Stimulated activated CD4-positive, alpha-beta T cell treated with anti-CD3 and anti-CD28 coated beads, Interleukin-2, amount 100 ng/mL, for 48 hours (primary cell): ENCODE measurements around the gene CD177.
"Not testable (repeated sequence)": the region's sequence is repeated elsewhere in the genome, so short reads cannot be mapped to it uniquely, and the experiment has no call there.

Source experiments
- DNase-seq, 2 donors: peaks; one replicate each; pipeline ENCODE4 v3.0.0-alpha.2; 2020

CD177 gene

DNA sequence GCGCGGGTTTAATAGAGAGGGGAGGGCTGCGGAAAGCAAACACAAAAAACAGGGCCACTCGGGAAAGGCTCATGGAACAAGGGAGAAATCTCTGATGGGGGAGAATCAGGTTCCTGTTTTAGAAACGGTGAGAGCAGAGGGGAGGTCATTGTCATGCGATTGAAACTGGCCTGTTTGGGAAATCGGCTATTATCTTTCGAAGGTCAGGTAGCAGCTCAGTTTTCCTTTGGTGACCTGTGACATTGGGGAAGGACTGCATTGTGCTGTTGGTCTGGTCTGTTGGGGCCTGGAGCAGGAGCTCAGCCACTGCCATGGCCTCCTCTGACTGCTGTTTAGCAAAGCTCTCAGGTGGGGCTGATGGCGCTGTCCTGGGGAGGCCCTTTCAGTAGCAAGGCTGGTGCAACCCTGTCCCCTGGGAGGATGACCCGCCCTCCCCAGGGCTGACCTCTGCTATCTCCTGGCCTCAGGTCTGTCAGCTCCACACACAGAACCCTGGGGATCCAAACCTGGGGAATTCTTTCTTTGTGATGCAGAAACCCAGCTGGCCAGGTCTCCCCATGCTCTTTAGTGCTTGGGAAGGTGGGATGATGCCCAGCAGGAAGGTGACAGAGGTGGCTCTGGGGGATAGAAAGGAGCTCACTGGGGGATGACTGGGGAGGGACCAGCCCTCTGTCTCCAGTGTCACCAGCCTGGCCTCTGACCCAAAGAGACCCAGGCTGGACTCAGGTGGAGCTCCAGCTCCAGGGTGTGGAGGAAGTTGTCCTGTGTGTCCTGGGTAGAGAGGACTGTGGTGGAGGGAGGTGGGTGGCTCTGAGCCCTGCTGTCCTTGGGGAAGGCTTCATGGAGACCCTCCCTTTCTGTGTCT is 21.2 kb upstream of the CD177 start:
- no peak for DNase-seq

- not testable (repeated sequence) for DNase-seq
Observed at GRCh38 chr19:43336508-43336907, 17.0 kb upstream of the CD177 start.

GRCh38 chr19:43337737-43338136 is 15.7 kb upstream of the CD177 start:
- no peak for DNase-seq

GRCh38 chr19:43338530-43338929 is 15.0 kb upstream of the CD177 start:
- no peak for DNase-seq

- DNase-seq = not testable (repeated sequence)
Observed at GRCh38 chr19:43339243-43339930, 14.1 kb upstream of the CD177 start.

DNA sequence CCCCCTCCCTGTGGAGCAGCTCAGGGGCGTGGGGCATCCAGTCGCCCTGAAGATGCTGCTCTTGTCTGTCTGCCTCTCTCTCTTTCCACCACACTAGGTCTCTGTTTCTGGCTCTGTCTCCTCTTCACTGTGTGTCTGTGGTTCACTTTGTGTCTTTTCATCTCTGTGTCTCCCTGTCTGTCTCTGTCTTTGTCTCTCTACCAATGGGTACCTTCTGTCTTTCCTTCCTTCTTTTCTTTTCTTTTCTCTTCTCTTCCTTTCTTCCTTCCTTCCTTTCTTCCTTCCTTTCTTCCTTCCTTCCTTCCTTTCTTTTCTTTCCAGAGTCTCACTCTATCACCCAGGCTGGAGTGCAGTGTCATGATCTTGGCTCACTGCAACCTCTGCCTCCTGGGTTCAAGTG is 13.4 kb upstream of the CD177 start:
- DNase-seq = not testable (repeated sequence)

DNA sequence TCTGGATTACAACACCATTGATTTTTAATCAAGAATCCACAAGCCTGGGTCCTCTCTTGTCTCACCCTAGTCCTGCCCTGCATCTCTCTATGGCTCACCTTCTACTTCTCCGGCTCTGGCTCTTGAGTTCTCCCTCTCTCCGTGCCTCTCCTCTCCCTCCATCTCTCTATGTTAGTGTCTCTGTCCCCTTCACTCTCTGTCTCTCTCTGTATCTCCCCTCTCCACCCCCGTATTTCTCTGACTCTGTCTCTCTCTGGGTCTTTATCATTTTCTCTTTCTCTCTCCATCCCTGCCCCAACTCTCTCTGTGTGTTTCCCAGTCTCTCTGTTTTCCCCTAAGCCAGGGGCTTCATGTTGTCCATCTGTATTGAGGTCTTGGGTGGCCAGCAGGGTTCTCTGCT is 12.4 kb upstream of the CD177 start:
- not testable (repeated sequence) for DNase-seq

- not testable (repeated sequence) for DNase-seq
Observed at GRCh38 chr19:43342104-43342503, 11.4 kb upstream of the CD177 start.

- DNase-seq = not testable (repeated sequence)
Observed at GRCh38 chr19:43344347-43344925, 9.1 kb upstream of the CD177 start.

DNA sequence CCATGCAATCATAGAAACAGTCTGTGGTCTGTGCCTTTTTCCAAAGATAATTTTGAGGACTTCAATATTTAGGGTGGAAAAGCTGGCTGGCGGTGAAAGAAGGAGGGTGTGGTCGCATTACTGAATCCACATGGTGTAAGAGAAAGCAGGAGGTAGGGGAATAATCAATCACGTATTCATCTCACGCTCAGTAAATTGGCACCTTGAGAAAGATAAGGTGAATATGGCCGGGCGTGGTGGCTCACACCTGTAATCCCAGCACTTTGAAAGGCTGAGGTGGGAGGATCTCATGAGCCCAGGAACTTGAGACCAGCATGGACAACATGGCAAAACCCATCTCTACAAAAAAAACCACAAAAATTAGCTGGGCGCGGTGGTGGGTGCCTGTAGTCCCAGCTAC is 3.7 kb upstream of the CD177 start:
- DNase-seq = not testable (repeated sequence)

DNA sequence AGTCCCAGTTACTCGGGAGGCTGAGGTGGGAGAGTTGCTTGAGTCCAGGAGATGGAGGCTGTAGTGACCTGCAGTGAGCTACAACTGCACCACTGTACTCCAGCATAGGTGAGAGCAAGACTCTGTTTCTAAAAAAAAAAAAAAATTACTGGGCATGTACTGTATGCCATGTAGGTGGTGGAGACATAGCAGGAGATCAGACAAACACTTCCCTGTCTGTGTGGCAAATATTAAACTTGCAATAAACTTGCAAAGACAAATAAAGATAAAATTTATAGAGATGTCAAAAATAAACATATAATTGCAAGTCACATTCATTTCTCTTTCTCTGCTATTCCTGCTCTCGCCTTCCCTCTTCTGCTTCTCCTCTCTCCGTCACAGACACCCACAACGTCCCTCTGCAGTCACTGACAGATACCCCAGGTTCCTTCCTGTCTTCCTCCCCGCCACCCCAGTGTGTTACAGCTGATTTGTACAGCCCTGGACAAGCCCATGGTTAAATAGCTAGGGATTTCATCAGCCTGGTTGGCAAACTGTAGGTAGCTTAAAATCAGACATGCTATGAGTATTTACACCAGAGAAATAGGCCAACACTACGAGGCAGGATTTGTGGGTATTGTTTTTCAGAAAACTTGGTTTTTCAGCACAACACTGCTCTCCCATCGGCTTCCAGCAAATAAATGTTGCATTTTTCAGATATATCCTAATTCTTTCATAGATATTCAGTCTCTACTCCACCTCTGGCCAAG is 1.3 kb upstream of the CD177 start:
- no peak for DNase-seq

DNA sequence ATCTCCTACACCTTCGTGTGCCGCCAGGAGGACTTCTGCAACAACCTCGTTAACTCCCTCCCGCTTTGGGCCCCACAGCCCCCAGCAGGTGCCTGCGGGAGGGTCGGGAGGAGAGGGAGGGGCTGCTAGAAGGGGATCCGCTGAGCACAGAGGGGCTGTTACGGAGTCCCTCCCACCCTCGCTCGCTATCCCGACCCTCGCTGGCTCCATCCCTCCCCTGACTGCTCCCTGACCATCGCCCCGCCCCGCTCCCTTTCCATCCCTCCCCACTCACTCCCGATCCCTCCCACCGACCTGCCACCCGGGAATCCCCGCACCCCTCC is 780 bp downstream of the CD177 start:
- DNase-seq = no peak

DNA sequence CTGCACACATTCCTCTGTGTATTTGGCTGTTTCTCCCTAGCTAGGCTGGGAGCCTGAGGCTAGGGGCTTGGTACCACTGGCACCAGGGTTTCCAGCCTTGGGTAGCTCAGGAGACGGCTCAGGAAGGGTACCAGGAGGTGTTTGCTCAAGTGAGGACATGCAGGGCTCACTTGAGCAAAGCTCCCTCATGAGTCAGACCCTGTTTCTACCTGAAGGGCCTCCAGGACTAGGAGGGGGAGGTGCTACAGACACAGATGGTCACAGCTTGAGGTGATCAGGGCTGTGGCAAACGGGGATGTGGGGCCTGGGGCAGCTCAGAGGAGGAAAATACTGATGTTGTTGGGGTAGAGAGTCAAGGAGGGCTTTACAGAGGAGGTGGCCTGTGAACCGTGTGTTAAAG is 3.3 kb downstream of the CD177 start:
- not testable (repeated sequence) for DNase-seq

DNA sequence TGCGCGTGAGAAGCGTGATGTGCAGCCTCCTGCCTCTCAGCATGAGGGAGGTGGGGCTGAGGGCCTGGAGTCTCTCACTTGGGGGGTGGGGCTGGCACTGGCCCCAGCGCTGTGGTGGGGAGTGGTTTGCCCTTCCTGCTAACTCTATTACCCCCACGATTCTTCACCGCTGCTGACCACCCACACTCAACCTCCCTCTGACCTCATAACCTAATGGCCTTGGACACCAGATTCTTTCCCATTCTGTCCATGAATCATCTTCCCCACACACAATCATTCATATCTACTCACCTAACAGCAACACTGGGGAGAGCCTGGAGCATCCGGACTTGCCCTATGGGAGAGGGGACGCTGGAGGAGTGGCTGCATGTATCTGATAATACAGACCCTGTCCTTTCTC is 8.7 kb downstream of the CD177 start:
- DNase-seq = no peak

DNA sequence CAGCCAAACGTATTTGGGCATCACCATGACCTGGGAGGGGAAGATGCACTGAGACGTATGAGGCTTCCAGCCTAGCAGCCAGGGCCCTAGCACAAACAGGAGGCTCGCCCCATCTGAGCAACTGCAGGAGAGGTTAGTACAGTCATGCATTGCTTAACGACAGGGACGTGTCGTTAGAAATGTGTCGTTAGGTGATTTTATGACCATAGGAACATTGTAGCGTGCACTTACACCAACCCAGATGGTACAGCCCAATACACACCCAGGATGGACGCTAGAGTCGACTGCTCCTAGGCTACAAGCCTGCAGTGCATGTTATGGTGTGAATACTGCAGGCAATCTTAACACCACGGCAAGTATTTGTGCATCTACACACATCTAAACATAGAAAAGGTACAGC is 9.3 kb downstream of the CD177 start:
- DNase-seq = no peak

DNA sequence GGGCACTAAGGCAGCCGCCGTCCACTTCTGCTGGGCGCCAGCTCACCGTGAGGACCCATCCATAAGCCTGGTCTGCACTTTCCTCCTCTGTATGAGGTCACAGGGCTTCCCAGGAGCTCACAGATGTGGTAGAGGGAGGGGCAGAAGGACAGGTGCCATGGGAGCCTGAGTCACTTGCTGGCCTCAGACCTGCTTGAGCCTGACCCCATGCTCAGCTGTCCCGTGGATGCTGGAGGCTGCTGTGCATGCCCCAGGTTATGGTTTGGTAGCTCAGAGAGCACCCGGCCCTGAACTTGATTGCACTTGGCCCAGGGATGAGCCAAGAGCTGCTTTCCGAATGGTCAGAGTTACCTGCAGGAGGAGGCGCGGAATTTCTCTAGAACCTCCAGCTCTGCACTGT is 12.2 kb downstream of the CD177 start:
- not testable (repeated sequence) for DNase-seq

DNA sequence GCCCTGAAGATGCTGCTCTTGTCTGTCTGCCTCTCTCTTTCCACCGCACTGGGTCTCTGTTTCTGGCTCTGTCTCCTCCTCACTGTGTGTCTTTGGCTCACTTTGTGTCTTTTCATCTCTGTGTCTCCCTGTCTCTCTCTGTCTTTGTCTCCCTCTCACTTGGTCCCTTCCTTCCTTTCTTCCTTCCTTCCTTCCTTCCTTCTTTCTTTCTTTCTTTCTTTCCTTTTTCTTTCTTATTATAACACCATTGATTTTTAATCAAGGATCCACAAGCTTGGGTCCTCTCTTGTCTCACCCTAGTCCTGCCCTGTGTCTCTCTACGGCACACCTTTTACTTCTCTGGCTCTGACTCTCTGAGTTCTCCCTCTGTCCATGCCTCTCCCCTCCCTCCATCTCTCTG is 14.3 kb downstream of the CD177 start:
- no peak for DNase-seq

DNA sequence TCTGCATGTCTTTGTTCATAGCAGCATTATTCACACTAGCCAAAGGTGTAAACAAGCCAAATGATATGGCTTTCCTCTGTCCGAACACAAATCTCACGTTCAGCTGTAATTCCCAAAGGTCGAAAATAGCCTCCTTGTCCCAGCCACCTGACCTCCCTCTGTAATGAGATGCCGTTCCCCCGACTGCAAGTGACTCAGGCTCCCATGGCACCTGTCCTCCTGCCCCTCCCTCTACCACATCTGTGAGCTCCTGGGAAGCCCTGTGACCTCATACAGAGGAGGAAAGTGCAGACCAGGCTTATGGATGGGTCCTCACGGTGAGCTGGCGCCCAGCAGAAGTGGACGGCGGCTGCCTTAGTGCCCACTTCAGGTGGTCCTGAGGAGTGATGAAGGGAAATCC is 15.4 kb downstream of the CD177 start:
- not testable (repeated sequence) for DNase-seq

GRCh38 chr19:43371909-43372308 is 18.4 kb downstream of the CD177 start:
- no peak for DNase-seq

- no peak for DNase-seq
Observed at GRCh38 chr19:43372462-43372861, 19.0 kb downstream of the CD177 start.

GRCh38 chr19:43377624-43378023 is 24.1 kb downstream of the CD177 start:
- DNase-seq = not testable (repeated sequence)

- DNase-seq = no peak
Observed at GRCh38 chr19:43380008-43380407, 26.5 kb downstream of the CD177 start.

DNA sequence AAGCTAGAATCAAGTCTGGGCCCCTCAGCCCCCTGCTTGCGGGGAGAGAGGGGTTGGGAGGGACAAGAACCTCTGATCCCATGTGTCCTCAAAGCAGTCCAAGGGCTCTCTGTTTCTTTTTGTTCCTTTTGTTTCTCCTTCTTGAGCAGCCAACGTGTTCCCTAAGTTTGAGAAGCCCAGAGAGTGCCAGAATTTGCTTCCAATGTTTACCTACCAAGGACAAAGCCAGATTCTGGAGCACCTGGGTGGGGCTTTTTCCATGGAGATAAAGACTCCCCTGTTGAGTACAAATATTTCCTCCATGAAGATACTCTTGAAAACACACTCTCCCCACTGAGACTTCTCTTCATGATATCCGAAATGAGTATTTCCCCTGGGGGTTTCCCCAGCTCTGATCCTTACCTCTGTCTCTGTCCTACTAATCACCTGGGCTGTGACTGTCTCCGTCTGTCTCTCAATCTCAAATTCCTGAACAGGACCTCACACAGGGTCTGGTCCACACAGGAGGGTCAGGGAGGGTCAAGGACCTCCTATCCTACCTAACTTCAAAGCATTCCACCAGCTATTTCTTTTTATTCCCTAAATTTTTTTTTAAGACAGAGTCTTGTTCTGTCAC is 27.4 kb downstream of the CD177 start:
- no peak for DNase-seq
